ENCODE results near the gene MAST2. TPM values are rescaled to one million over a fixed set of nuclear protein-coding genes. Genes with fewer than 3 reads are reported as not detected.
A peak's percentile ranks its signal among the peaks of the same experiment; 100 is the strongest.

Gene MAST2
- total RNA-seq, 1 donor: 34.5 TPM

DNA sequence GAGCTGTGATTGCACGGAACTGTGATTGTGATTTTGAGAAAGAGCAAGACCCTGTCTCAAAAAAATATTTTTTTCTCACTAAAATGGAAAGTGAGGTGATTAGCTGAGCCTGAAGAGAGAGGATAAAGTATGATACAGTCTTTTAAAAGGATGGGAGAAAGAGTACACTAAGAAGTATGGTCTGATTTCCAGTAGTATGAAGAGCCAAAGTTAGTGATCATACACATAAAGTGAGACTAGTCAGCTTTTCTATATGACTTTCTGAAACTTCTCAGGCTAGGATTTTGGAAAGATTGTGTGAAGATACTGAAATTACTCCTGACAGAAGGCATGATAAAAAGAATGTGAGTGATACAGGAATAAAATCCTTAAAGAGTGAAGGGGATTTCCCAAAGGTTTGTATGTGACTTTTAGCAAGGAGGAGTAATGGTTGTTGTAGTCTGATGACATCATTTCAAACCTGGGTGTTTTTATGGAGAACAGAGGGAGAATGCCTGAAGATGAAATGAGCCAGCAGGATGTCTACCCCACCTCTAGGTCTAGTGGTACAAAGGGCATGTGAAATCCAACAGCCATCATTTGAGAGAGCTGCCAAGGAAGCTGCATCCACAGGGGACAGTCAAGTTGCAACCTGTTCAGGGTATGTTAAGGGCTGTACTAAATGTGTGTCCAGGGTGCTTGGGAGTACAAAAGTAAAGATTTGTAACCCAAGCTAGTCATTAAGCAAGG, 171.3 kb downstream of the MAST2 start:
- TF ChIP-seq CTCF (IDR thresholded peaks at IDR 0.05; ENCODE audit: insufficient read depth, low read depth, low read length): no peak
- no peak overlapping the region for H3K4me3 ChIP-seq (ENCODE audit: low read depth, low read length)
- no peak for DNase-seq (ENCODE audit: low read depth)

DNA sequence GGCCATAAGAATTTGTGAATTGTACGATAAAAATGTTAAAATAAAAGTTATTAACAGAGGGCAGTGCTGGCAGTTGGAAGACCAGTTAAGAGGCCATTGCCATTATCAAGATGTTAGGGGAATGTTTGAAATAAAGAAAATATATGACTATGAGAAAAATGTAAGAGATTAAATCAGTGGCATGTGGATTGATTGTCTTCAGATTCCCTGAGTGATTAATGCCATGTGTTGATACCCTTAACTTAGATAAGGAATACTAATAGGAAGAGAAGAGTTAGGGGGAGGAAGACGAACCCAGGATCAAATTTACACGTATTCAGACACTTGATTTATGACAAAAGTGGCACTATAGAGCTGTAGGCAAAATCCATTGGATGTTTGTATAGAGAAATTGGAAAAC, 173.2 kb downstream of the MAST2 start:
- H3K4me3 ChIP-seq (ENCODE audit: low read depth, low read length): no peak overlapping the region
- no peak for DNase-seq (ENCODE audit: low read depth)
- TF ChIP-seq CTCF (IDR thresholded peaks at IDR 0.05; ENCODE audit: insufficient read depth, low read depth, low read length): no peak

- no peak for TF ChIP-seq CTCF (IDR thresholded peaks at IDR 0.05; ENCODE audit: insufficient read depth, low read depth, low read length)
- no peak overlapping the region for H3K4me3 ChIP-seq (ENCODE audit: low read depth, low read length)
- peak; percentile 79 for DNase-seq (ENCODE audit: low read depth)
Measured at GRCh38 chr1:45979074-45979777, 175.8 kb downstream of the MAST2 start.

GRCh38 chr1:45979778-45980176, 176.4 kb downstream of the MAST2 start:
- no peak overlapping the region for H3K4me3 ChIP-seq (ENCODE audit: low read depth, low read length)
- TF ChIP-seq CTCF (IDR thresholded peaks at IDR 0.05; ENCODE audit: insufficient read depth, low read depth, low read length): no peak

GRCh38 chr1:45982359-45982758, 178.9 kb downstream of the MAST2 start:
- no peak overlapping the region for H3K4me3 ChIP-seq (ENCODE audit: low read depth, low read length)
- no peak for DNase-seq (ENCODE audit: low read depth)
- TF ChIP-seq CTCF (IDR thresholded peaks at IDR 0.05; ENCODE audit: insufficient read depth, low read depth, low read length): no peak

More at GRCh38 chr1:45979778-45980176, 176.4 kb downstream of the MAST2 start:
- no peak for DNase-seq (ENCODE audit: low read depth)

DNA sequence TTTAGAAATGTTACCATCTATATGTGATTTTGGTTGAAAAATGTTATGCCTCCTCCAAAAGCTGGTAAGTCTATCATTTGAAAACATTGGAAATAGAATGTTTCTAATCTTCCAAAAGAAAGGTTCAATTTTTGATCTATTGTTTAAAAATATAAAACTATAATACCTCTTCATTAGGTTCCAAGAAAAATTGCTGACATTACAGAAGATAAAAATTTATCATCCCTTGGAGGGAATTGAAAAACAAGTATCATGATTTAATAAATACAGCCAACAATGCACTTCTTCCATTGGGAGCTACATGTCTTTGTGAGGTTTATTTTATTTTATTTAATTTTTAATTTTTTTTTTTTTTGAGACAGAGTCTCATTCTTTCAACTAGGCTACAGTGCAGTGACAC, 180.6 kb downstream of the MAST2 start:
- TF ChIP-seq CTCF (IDR thresholded peaks at IDR 0.05; ENCODE audit: insufficient read depth, low read depth, low read length): no peak
- no peak for DNase-seq (ENCODE audit: low read depth)
- H3K4me3 ChIP-seq (ENCODE audit: low read depth, low read length): no peak overlapping the region
